HL-60 (cell line): ENCODE results near the gene FRMD3.

Experiments
- POLR2AphosphoS5 ChIP-seq: IDR thresholded peaks from 2 replicates; pipeline ENCODE4 v1.6.1; 2012; ENCODE audit warnings: low read depth
- TF ChIP-seq, protein P1 (sequence below): IDR thresholded peaks from 2 replicates; pipeline ENCODE4 v1.6.1; 2012; ENCODE audit warnings: low read depth; ENCODE audit not compliant: insufficient replicate concordance
- TF ChIP-seq, protein P2 (sequence below): IDR thresholded peaks from one replicate; pipeline ENCODE4 v1.5.1; 2011; ENCODE audit warnings: low read length, control low read depth, inconsistent platforms; ENCODE audit not compliant: insufficient read depth

GRCh38 chr9:83313781-83314180, 224.4 kb downstream of the FRMD3 start:
- TF ChIP-seq, protein P1, sequence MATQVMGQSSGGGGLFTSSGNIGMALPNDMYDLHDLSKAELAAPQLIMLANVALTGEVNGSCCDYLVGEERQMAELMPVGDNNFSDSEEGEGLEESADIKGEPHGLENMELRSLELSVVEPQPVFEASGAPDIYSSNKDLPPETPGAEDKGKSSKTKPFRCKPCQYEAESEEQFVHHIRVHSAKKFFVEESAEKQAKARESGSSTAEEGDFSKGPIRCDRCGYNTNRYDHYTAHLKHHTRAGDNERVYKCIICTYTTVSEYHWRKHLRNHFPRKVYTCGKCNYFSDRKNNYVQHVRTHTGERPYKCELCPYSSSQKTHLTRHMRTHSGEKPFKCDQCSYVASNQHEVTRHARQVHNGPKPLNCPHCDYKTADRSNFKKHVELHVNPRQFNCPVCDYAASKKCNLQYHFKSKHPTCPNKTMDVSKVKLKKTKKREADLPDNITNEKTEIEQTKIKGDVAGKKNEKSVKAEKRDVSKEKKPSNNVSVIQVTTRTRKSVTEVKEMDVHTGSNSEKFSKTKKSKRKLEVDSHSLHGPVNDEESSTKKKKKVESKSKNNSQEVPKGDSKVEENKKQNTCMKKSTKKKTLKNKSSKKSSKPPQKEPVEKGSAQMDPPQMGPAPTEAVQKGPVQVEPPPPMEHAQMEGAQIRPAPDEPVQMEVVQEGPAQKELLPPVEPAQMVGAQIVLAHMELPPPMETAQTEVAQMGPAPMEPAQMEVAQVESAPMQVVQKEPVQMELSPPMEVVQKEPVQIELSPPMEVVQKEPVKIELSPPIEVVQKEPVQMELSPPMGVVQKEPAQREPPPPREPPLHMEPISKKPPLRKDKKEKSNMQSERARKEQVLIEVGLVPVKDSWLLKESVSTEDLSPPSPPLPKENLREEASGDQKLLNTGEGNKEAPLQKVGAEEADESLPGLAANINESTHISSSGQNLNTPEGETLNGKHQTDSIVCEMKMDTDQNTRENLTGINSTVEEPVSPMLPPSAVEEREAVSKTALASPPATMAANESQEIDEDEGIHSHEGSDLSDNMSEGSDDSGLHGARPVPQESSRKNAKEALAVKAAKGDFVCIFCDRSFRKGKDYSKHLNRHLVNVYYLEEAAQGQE: no peak
- TF ChIP-seq, protein P2, sequence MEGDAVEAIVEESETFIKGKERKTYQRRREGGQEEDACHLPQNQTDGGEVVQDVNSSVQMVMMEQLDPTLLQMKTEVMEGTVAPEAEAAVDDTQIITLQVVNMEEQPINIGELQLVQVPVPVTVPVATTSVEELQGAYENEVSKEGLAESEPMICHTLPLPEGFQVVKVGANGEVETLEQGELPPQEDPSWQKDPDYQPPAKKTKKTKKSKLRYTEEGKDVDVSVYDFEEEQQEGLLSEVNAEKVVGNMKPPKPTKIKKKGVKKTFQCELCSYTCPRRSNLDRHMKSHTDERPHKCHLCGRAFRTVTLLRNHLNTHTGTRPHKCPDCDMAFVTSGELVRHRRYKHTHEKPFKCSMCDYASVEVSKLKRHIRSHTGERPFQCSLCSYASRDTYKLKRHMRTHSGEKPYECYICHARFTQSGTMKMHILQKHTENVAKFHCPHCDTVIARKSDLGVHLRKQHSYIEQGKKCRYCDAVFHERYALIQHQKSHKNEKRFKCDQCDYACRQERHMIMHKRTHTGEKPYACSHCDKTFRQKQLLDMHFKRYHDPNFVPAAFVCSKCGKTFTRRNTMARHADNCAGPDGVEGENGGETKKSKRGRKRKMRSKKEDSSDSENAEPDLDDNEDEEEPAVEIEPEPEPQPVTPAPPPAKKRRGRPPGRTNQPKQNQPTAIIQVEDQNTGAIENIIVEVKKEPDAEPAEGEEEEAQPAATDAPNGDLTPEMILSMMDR: no peak
- TF ChIP-seq POLR2AphosphoS5: no peak
